Ascending aorta (tissue), 2 donors: ENCODE data around the gene ABHD2. TPM values are rescaled to one million over a fixed set of nuclear protein-coding genes. Genes with fewer than 3 reads are reported as not detected.
"Not testable (repeated sequence)": the region's sequence is repeated elsewhere in the genome, so short reads cannot be mapped to it uniquely, and the experiment has no call there.

ENCODE experiments used
- DNase-seq, 2 donors: peaks; one replicate each; pipeline ENCODE4 v3.0.0-alpha.2; 2019; ENCODE audit warnings: low spot score in 2 of 2
- H3K27ac ChIP-seq, 2 donors: fragments of 200-600 bp; sonication (generic); one replicate each; pipeline ENCODE4 v1.5.1; 2016 to 2017; ENCODE audit warnings: mild to moderate bottlenecking in 1 of 2
- H3K27me3 ChIP-seq: fragments of 200-600 bp; sonication (generic); one replicate; pipeline ENCODE4 v1.5.1; 2017
- H3K36me3 ChIP-seq, 2 donors: fragments of 200-600 bp; sonication (generic); one replicate each; pipeline ENCODE4 v1.5.1; 2016
- H3K4me1 ChIP-seq, 2 donors: fragments of 200-600 bp; sonication (generic); one replicate each; pipeline ENCODE4 v1.5.1; 2016 to 2017; ENCODE audit warnings: mild to moderate bottlenecking in 1 of 2
- H3K4me3 ChIP-seq, 2 donors: fragments of 200-600 bp; sonication (generic); one replicate each; pipeline ENCODE4 v1.5.1; 2016 to 2017; ENCODE audit warnings: mild to moderate bottlenecking in 1 of 2
- H3K9me3 ChIP-seq, 2 donors: fragments of 200-600 bp; sonication (generic); one replicate each; pipeline ENCODE4 v1.5.1; 2016
- intact Hi-C: fragments of 100-400 bp; cut with DNase I; formaldehyde crosslinking; loops from one replicate; pipeline ENCODE4 v1.15.1; 2023
- total RNA-seq: library from RNA; depleted of rRNA; stranded (reverse); fragments of >200 nt; gene quantifications from one replicate; pipeline ENCODE4 v1.1.0, GENCODE V29; 2016
- TF ChIP-seq, protein P1 (sequence below), 3 experiments: fragments of 200-600 bp in 2 of 3; fragments of 450-650 bp in 1 of 3; sonication (generic) in 2 of 3; IDR thresholded peaks; one replicate each; pipeline ENCODE4 v1.5.1; 2016 to 2019; ENCODE audit warnings: antibody characterized with exemption in 3 of 3, mild to moderate bottlenecking in 1 of 3, moderate library complexity in 1 of 3

The ABHD2 gene
- total RNA-seq, 1 donor from 2014 or later, result 228 TPM

DNA sequence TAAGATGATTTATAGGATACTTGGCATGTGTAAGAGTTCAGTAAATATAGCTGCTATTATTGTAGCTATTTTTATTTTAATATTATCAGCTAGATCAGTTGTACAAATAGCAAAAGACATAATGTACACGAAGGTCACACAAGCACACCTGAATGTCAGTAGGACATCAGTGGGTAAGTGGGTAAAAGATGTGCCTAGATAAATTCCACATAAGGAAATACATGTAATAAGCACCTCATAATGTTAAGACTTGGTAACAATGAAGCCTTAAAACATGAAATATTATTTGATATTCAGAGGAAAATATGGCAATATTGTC lies 41.5 kb downstream of the ABHD2 start:
- H3K4me1 ChIP-seq, result peaks cover 5 to 35% of the 10 kb centered on the region in 2 donors
- peak overlapping the region; percentile 59 to 79 for H3K27ac ChIP-seq
- DNase-seq, result no peak
- H3K9me3 ChIP-seq, result no peaks in the 10 kb centered on the region
- intact Hi-C loops, result loop anchor here (5.0 kb wide), 1 partner anchor 227 kb away; no protein-coding TSS in a partner anchor
- peaks cover 12 to 13% of the 10 kb centered on the region in 2 donors for H3K36me3 ChIP-seq
- no peak overlapping the region for H3K4me3 ChIP-seq
- H3K27me3 ChIP-seq, result no peaks in the 10 kb centered on the region
- TF ChIP-seq, protein P1, sequence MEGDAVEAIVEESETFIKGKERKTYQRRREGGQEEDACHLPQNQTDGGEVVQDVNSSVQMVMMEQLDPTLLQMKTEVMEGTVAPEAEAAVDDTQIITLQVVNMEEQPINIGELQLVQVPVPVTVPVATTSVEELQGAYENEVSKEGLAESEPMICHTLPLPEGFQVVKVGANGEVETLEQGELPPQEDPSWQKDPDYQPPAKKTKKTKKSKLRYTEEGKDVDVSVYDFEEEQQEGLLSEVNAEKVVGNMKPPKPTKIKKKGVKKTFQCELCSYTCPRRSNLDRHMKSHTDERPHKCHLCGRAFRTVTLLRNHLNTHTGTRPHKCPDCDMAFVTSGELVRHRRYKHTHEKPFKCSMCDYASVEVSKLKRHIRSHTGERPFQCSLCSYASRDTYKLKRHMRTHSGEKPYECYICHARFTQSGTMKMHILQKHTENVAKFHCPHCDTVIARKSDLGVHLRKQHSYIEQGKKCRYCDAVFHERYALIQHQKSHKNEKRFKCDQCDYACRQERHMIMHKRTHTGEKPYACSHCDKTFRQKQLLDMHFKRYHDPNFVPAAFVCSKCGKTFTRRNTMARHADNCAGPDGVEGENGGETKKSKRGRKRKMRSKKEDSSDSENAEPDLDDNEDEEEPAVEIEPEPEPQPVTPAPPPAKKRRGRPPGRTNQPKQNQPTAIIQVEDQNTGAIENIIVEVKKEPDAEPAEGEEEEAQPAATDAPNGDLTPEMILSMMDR (IDR thresholded peaks at IDR 0.05), result no peak

DNA sequence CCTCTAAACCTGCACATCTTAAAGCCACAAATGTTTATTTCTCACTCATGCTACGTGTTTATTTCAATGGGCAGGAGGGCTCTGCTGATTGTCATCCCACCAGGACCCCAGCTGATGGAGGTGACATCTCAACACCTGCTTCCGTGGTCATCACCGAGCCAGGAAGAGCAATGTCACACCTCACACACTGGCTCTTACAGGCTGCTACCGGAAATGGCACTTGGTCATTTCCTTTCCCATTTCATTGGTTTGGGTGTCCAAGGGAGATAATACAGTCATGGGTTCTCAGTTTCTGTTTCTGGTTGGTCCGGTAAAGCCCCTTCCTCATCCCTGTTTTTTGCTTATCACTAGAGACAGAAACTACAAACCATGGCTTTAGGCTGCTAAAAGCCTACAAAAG lies 41.9 kb downstream of the ABHD2 start:
- peak overlapping the region; percentile 56 to 79 for H3K27ac ChIP-seq
- no peaks in the 10 kb centered on the region for H3K9me3 ChIP-seq
- no peak for DNase-seq
- H3K4me1 ChIP-seq, result peaks cover 5 to 36% of the 10 kb centered on the region in 2 donors
- no peaks in the 10 kb centered on the region for H3K27me3 ChIP-seq
- intact Hi-C loops, result no loop called here
- H3K4me3 ChIP-seq, result no peak overlapping the region
- H3K36me3 ChIP-seq, result peaks cover 12 to 13% of the 10 kb centered on the region in 2 donors
- TF ChIP-seq, protein P1 (IDR thresholded peaks at IDR 0.05), result no peak

DNA sequence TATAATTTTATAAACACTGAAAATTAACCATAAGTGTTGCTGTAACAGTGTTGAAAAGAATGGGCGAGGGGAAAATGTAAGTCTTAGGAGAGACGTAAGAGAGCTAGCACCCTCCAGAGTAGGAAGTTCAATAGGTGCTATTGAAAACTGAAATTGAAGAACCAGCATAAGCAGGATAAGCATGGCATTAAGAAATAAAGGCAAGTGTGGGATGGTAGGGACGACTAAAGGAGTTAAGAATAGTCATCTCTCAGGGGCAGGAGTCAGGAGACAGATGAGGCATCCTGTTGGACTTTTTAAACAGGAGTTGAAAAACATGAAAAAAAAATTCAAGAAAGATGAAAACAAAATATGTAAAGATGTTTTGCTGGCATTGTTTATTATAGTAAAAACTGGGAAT lies 43.5 kb downstream of the ABHD2 start:
- Histone ChIP-seq H3K27ac (peak overlapping the region; percentile 67 to 73), H3K4me1 (peaks cover 11 to 43% of the 10 kb centered on the region in 2 donors), H3K36me3 (peaks cover 0 to 8% of the 10 kb centered on the region in 2 donors), H3K4me3 (no peak overlapping the region), H3K27me3 (no peaks in the 10 kb centered on the region), H3K9me3 (no peaks in the 10 kb centered on the region)
- no peak for DNase-seq
- TF ChIP-seq, protein P1 (IDR thresholded peaks at IDR 0.05), result no peak
- intact Hi-C loops, result no loop called here

DNA sequence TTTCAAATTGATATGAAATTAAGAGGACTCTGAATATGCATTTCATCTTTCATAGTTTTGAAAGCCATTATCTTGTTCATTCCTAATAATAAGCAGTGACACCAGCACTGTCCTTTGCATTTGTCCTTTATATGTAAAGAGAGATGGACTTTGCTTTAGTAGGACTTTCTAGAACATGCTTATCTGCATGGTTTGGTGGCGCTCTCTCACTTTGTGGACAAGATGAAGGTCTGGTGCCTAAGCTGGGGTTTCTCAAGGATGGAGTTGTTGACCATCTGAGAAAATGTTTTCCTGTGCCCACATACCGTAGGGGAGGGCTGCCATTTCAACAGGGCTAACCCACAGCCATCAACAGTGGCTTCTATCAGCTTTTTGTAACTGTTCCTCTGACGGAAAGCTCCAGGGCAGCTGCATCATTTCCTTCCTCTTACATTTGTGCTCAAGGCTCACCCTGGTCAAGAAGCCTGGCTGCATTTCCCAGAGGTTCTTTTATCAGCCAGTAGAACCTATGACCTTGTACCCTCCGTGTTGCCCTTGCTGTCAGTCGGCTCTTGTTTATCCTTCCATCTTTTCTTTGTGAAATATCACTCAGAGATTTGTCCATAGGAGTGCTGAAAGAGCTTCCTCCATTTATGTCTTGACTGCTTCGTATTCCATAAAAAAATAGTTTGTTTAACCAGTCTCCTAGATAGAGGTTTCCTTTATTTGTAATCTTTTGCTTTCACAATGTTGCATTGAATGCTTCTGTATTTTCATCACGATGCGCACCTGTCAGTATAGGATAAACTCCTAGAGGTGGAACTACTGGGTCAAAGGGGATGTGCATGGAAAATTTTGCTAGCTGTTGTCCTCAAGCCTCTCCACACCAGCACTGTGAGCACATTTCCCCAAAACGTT lies 44.6 kb downstream of the ABHD2 start:
- peak in 1 of 2 donors; percentile 86 for DNase-seq
- peaks cover 0 to 6% of the 10 kb centered on the region in 2 donors for H3K36me3 ChIP-seq
- H3K4me3 ChIP-seq, result no peak overlapping the region
- H3K9me3 ChIP-seq, result no peaks in the 10 kb centered on the region
- TF ChIP-seq, protein P1 (IDR thresholded peaks at IDR 0.05), result no peak
- H3K4me1 ChIP-seq, result peaks cover 20 to 52% of the 10 kb centered on the region in 2 donors
- H3K27me3 ChIP-seq, result no peaks in the 10 kb centered on the region
- peak overlapping the region; percentile 67 to 73 for H3K27ac ChIP-seq
- intact Hi-C loops, result no loop called here

DNA sequence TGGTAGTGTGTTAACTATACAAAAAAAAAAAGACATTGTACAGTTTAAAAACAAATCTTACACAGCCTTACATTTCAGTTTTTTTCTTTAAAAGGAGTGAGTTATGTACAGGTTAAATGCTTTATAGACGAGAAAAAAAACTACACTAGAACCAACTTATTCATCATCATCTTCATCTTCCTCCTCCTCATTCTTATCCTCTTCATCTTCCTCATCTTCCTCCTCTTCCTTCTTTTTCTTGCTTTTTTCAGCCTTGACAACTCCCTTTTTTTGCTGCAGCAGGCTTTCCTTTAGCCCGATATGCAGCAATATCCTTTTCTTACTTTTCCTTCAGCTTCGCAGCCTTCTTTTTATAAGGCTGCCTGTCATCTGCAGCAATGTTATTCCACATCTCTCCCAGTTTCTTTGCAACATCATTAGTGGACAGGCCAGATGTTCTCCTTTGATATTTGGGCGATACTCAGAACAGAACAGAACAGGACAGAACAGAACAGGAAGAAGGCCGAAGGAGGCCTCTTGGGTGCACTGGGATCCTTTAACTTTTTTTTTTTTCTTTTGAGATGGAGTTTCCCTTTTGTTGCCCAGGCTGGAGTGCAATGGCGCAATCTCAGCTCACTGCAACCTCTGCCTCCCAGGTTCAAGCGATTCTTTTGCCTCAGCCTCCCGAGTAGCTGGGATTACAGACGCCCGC lies 47.3 kb downstream of the ABHD2 start:
- not testable (repeated sequence) for H3K4me3 ChIP-seq, H3K27me3 ChIP-seq, H3K9me3 ChIP-seq, H3K36me3 ChIP-seq
- Histone ChIP-seq H3K4me1 (peaks cover 46 to 65% of the 10 kb centered on the region in 2 donors), H3K27ac (peak overlapping the region; percentile 92 to 96)
- intact Hi-C loops, result loop anchor here (2.0 to 5.0 kb wide), 3 partner anchors 15 to 47 kb away; partner anchors contain the start of gene ABHD2
- peak in 1 of 2 donors; percentile 59 for DNase-seq
